Measurements from ENCODE around the gene DDX28. TPM values are rescaled to one million over a fixed set of nuclear protein-coding genes. Genes with fewer than 3 reads are reported as not detected.

DDX28 gene
- polyA plus RNA-seq, 2 of the 4 experiments (the other 2 are of a cell fraction) = 14.0 to 14.9 TPM

GRCh38 chr16:67993207-67994039 is 29.6 kb downstream of the DDX28 start:
- Histone ChIP-seq H3K4me3 (peak overlapping the region; percentile 20; the same call in 1 of the 3 replicates), H3K4me2 (peak overlapping the region; percentile 70), H3K27ac (peak overlapping the region; percentile 66 to 82), H3K9me3 (no peaks in the 10 kb centered on the region), H3K4me1 (peaks cover 5% of the 10 kb centered on the region; the same call in 1 of the 3 replicates)
- ATAC-seq (peak; percentile 92 to 98), FAIRE-seq (no peak), DNase-seq (ENCODE audit: low read depth in 1 of 2, low spot score in 1 of 2) (peak; percentile 76 to 80)
- 29% methylated on average over 21 of the region's 39 CpGs for WGBS (ENCODE audit: missing lambda C conversion rate)
- ChIA-PET CTCF (interaction anchor here (0.5 to 3.7 kb wide), 25 partner anchors 9 to 435 kb away, joined by 3 to 21 read pairs (median 4); no protein-coding TSS in a partner anchor), POLR2A (no interaction called here)
- no peak for TF ChIP-seq HDAC2 (IDR thresholded peaks at IDR 0.05)
- no peak for TF ChIP-seq EP300 (IDR thresholded peaks at IDR 0.05)
- TF ChIP-seq EHF (CRISPR knock-in tag; IDR thresholded peaks at IDR 0.05) = no peak
- no peak for TF ChIP-seq JUN (IDR thresholded peaks at IDR 0.05)
- no peak for TF ChIP-seq TP53 (CRISPR knock-in tag; IDR thresholded peaks at IDR 0.05)
- TF ChIP-seq RFX5 (IDR thresholded peaks at IDR 0.05) = no peak
- TF ChIP-seq POLR2A (IDR thresholded peaks at IDR 0.05; ENCODE audit: low read length) = no peak
- no peak for TF ChIP-seq FOSB (CRISPR knock-in tag; IDR thresholded peaks at IDR 0.05)
- no peak for TF ChIP-seq CHD4 (IDR thresholded peaks at IDR 0.05; ENCODE audit: borderline replicate concordance)
- peak; percentile 67 for TF ChIP-seq MAX (IDR thresholded peaks at IDR 0.05)
- TF ChIP-seq MYC (IDR thresholded peaks at IDR 0.05; ENCODE audit: borderline replicate concordance, low read length) = peak; percentile 57; the same call in 1 of the 2 replicates
- TF ChIP-seq HES2 (IDR thresholded peaks at IDR 0.05) = no peak
- peak; percentile 90 for TF ChIP-seq SMC3 (IDR thresholded peaks at IDR 0.05)
- no peak for TF ChIP-seq FOSL2 (IDR thresholded peaks at IDR 0.05)
- TF ChIP-seq FOSL2 (CRISPR knock-in tag; IDR thresholded peaks at IDR 0.05) = 0 out of 2 replicates have a peak, but pooled peaks have one; percentile 17
- no peak for TF ChIP-seq MAFK (IDR thresholded peaks at IDR 0.05; ENCODE audit: partially characterized antibody)
- TF ChIP-seq ESRRA (IDR thresholded peaks at IDR 0.05; ENCODE audit: borderline replicate concordance, low read length) = no peak
- TF ChIP-seq CTCF (IDR thresholded peaks at IDR 0.05) = peak; percentile 98
- TF ChIP-seq ELK1 (IDR thresholded peaks at IDR 0.05; ENCODE audit: low read depth, low read length) = no peak
- TF ChIP-seq USF2 (IDR thresholded peaks at IDR 0.05) = no peak
- TF ChIP-seq E2F6 (IDR thresholded peaks at IDR 0.05; ENCODE audit: borderline replicate concordance, low read depth) = 0 out of 2 replicates have a peak, but pooled peaks have one; percentile 51
- TF ChIP-seq MAZ (IDR thresholded peaks at IDR 0.05; ENCODE audit: borderline replicate concordance, low read depth, low read length) = no peak
- TF ChIP-seq KDM1A (IDR thresholded peaks at IDR 0.05; ENCODE audit: low read depth) = no peak
- peak; percentile 47 to 73; a peak in 4 of 5 replicates for TF ChIP-seq RAD21 (conservative IDR thresholded peaks at IDR 0.05 in 1 of 2, IDR thresholded peaks at IDR 0.05 in 1 of 2)
